ENCODE results near the gene PPP1R9A.

PPP1R9A gene

GRCh38 chr7:95213148-95213547 is 305.8 kb downstream of the PPP1R9A start:
- DNase-seq (ENCODE audit: extremely low read depth, low read depth), result no peak
- TF ChIP-seq CTCF (IDR thresholded peaks at IDR 0.05; ENCODE audit: low read depth, low read length), result no peak

GRCh38 chr7:95213809-95214492 is 306.6 kb downstream of the PPP1R9A start:
- DNase-seq (ENCODE audit: extremely low read depth, low read depth), result no peak
- TF ChIP-seq CTCF (IDR thresholded peaks at IDR 0.05; ENCODE audit: low read depth, low read length), result no peak

- no peak for TF ChIP-seq CTCF (IDR thresholded peaks at IDR 0.05; ENCODE audit: low read depth, low read length)
- no peak for DNase-seq (ENCODE audit: extremely low read depth, low read depth)
These were observed 312.3 kb downstream of the PPP1R9A start for GRCh38 chr7:95219721-95220120.

GRCh38 chr7:95220328-95220727 is 312.9 kb downstream of the PPP1R9A start:
- DNase-seq (ENCODE audit: extremely low read depth, low read depth), result no peak
- TF ChIP-seq CTCF (IDR thresholded peaks at IDR 0.05; ENCODE audit: low read depth, low read length), result no peak

GRCh38 chr7:95225301-95225700 is 317.9 kb downstream of the PPP1R9A start:
- TF ChIP-seq CTCF (IDR thresholded peaks at IDR 0.05; ENCODE audit: low read depth, low read length), result no peak
- no peak for DNase-seq (ENCODE audit: extremely low read depth, low read depth)

- DNase-seq (ENCODE audit: extremely low read depth, low read depth), result no peak
- TF ChIP-seq CTCF (IDR thresholded peaks at IDR 0.05; ENCODE audit: low read depth, low read length), result no peak
These were observed 321.9 kb downstream of the PPP1R9A start for GRCh38 chr7:95229301-95229700.

- no peak for TF ChIP-seq CTCF (IDR thresholded peaks at IDR 0.05; ENCODE audit: low read depth, low read length)
These were observed 331.0 kb downstream of the PPP1R9A start for GRCh38 chr7:95238252-95238943.

More at GRCh38 chr7:95238252-95238943, 331.0 kb downstream of the PPP1R9A start:
- no peak for DNase-seq (ENCODE audit: extremely low read depth, low read depth)

Measured in AG09319 (cell line).